Epidermal melanocyte (primary cell): ENCODE data around the gene DENND1B.
A peak's percentile ranks its signal among the peaks of the same experiment; 100 is the strongest.
"Not testable (repeated sequence)": the region's sequence is repeated elsewhere in the genome, so short reads cannot be mapped to it uniquely, and the experiment has no call there.

Source experiments
- DNase-seq: peaks from one replicate; pipeline ENCODE4 v3.0.0; 2011; ENCODE audit warnings: low spot score; ENCODE audit not compliant: insufficient read length

Gene DENND1B

DNA sequence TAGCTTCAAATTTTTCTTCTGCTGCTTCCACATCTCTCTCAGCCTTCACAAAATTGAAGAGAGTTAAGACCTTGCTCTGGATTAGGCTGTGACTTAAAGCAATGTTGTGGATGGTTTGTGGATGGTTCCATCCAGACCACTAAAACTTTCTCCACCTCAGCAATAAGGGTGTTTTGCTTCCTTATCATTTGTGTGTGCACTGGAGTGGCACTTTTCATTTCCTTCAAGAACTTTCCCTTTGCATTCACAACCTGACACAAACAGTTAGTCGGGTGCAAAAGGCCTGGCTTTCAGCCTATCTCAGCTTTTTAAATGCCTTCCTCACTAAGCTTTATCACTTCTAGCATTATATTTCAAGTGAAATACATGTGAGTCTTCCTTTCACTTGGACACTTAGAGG is 30.3 kb downstream of the DENND1B start:
- no peak for DNase-seq

- no peak for DNase-seq
Measured at GRCh38 chr1:197743578-197743977, 31.7 kb downstream of the DENND1B start.

GRCh38 chr1:197740992-197741391 is 34.3 kb downstream of the DENND1B start:
- no peak for DNase-seq

DNA sequence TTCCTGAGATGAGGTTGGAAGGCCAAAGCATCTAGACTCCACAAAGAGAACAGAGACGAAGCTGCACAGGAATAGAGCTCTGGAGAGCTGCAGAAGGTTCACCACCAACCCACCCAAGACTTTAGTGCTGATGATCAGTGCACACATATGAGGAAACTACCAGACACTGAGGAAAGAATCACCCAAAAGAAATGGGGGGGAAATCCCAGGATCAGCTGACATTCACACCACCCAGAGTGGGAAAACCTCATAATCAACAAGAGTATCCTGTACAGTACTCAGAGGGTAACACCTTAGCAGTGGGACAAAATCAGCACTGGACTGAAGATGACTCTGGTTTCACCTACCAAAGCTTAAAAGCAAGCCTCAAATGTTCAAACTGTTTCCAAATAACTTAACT is 36.4 kb downstream of the DENND1B start:
- DNase-seq: no peak

DNA sequence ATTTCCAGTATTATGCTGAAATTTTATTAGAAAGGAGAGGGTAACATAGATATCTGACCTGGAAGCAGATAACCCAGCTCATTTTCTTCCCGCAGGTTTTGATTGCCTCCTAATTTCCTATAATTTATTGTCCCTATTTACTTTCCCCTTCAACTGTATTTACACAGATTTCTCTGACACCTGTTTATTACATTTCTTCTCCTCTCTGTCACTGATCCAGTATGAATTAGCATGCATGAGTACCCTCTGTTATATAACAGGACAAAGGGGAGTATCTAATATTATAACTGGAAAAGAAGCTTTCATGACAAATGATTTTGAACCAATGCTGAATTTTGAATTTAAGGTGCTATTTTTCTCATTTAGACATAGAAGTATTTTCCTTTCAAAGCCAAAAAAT is 37.4 kb downstream of the DENND1B start:
- DNase-seq: no peak

DNA sequence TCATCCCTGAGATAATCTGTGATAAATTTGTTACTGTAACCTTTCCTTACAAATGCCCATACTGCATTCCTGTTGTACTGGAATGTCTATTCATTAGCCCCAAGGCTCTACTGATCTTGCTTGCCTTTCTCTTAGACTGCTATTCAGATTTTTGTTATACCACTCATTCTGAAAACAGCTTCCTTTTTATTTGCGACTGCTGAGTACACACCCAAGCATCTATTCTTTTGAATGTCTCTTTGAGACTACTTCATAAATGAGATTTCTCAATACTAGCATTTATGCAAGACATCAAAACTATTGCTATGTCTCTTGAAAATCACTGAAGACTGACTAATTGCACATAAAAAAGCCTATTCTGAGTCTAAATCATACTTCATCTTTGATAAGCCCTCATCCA is 38.6 kb downstream of the DENND1B start:
- DNase-seq: peak; percentile 42

GRCh38 chr1:197735461-197735860 is 39.8 kb downstream of the DENND1B start:
- no peak for DNase-seq

DNA sequence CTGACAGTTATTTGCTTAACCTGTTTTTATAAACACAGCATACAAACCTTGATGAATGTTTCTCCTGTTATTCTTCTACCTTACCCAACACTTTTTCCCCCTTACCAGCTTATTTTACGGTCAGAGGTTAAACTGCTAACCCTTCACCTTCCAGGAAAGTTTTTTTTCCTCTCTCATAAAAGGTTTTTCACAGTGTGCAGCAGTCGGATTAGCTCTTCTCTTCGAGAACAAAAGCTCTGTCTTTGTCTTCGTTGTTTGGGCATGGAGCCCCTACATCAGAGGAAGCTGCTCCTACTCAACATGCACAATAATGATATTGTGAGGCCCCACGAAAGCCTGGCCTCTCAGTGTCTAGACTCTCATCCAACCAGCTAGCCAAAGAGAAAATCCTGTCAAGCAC is 42.0 kb downstream of the DENND1B start:
- DNase-seq: no peak

DNA sequence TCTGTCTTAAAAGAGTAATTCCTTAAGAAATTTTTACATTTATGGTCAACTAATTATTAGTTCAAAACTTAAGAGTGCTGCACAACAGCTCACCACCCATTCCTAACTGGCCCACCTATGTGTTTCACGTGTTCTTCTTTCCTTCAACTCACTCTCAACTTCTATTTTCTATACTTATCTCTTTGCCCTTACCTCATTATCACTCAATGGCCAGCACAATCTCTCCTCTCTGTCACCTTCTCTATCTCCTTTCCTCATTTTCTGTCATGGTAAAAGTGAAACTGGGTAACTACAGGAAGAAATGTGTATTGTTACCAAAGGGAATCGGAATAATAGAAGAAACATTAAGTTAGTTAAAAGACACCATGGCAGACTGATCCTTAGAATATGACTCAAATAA is 43.1 kb downstream of the DENND1B start:
- DNase-seq: no peak

GRCh38 chr1:197731449-197731848 is 43.8 kb downstream of the DENND1B start:
- no peak for DNase-seq

GRCh38 chr1:197725976-197726375 is 49.3 kb downstream of the DENND1B start:
- DNase-seq: no peak

DNA sequence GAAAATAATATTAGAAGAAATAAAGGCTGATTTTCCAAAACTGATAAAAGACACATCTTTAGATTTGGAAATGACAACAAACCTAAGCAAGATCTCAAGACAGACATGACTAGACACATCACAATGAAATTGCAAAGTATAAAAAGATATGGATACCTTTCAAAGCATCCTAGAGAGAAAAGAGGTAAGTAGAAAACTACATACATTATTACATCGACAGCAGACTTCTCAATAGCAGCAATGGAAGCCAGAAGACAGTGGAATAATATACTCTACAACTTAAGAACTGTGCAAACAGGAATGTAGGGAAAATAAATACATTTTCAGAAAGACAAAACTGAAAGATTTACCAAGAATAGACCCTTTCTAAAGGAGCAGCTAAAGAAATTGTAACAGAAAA is 50.2 kb downstream of the DENND1B start:
- DNase-seq: no peak

DNA sequence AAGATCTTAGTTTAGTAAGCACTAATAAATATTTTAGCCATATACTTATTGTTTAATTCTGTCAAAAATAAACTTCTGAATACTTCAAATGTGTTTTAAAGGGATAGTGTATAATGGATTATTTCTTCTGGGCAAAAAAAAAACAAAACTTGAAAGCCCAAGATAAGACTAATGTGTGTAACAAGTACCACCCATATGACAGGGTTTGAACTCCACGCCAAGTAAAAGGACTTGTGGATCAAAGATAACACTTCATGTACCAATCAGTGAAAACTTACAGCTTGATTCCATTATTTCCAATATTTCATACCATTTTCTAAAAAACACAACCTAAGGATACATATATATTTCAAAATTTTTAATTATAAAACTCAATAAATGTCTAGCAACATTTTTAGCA is 59.5 kb downstream of the DENND1B start:
- DNase-seq: no peak

DNA sequence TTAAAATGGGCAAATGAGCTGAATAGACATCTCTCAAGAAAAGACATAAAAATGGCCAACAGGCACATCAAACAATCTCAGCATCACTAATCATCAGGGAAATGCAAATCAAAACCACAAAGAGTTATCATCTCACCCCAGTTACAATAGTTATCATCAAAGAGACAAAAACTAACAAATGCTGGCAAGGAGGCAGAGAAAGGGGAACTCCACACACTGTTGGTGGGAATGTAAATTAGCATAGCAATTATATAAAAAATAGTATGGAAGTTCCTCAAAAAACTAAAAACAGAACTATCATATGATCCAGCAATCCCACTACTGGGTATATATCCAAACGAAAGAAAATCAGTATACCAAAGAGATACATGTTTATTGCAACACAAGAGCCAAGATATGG is 68.7 kb downstream of the DENND1B start:
- no peak for DNase-seq

DNA sequence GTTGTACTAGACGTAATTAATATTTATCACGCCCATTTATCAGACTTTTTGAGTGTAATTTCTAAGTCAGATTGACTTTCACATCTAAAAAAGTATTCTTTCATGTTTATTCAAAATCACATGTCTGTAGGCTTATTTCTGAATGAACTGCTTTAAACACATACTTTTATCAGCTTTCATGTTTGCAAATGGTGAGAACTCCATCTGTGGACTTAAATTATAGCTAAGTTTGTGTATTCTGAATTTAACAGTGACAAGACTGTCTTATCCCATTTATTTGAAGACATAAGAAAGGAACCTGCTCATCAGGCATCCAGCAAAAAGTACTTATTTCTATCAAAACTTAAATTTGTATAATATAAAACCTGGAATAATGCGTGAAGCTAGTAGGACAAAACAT is 69.3 kb downstream of the DENND1B start:
- DNase-seq: no peak

GRCh38 chr1:197700688-197701087 is 74.6 kb downstream of the DENND1B start:
- DNase-seq: not testable (repeated sequence)

DNA sequence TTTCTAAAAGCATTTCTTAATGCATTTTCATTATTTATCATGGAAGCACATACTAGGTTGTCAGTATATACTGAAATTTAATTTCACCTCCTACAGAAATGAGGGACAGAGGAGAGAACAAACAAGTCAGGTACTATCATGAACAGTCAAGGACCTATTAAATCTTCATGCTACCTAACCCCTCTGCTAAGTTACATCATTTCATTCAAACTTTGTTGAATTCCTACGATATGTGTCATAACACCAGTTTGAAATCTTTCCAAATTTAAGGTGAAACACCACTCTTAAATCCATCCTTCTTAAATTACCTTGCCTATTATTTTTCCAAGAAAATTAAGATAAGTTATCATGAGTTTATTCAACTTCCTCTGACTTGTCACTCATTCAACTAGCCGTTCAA is 78.9 kb downstream of the DENND1B start:
- DNase-seq: no peak

- no peak for DNase-seq
Measured at GRCh38 chr1:197695961-197696360, 79.3 kb downstream of the DENND1B start.

DNA sequence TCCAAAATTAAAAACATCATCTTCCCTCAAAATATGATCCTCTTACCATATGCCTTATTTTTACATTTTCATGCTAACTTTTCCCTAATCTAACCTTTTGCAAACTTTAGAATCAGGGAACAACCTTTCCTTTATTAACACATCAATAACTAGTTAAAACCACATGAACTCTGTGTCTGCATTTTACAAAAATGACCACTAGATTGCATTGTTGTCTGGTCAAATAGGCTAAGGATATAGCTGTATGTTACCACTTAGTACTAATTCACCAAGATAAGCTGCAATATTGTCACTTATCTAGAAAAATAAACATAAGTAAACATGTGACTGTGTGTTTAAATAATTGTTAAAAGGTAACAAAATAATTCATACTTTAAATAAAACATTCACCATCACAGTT is 82.3 kb downstream of the DENND1B start:
- DNase-seq: no peak

DNA sequence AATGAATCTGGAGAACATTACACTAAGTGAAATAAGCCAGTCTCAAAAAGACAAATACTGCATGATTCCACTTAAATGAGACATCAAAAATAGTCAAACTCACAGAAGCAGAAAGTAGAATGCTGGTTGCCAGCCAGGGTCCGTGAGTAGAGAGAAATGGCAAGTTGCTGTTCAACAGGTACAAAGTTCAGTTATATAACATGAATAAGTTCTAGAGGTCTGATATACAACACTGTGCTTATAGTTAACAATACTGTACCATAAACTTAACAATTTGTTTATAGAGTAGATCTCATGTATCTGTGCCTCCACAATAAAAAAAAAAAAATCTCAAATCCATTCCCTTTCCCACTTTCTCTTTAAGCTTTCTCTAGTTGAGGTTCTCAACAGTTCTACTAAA is 83.5 kb downstream of the DENND1B start:
- no peak for DNase-seq

- no peak for DNase-seq
Measured at GRCh38 chr1:197690074-197690473, 85.2 kb downstream of the DENND1B start.

GRCh38 chr1:197688233-197688632 is 87.0 kb downstream of the DENND1B start:
- DNase-seq: no peak

GRCh38 chr1:197686702-197687355 is 88.5 kb downstream of the DENND1B start:
- DNase-seq: no peak

DNA sequence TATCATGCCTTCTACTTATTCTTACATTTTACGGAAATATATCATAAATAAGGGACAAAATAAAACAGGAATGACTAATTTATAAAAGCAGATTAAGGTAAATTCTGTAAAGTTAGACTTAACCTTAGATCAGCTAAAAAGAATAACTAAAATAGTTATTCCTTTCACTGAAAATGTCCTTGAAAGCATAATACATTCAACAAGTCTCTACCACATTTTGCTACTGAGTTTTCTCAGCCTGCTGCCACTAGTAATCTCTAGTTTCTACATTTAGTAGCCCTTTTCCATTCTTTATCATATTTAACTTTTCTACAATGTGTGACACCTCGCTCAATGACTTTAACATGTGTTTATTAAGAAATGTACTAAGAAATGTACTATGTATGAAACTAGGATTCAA is 89.0 kb downstream of the DENND1B start:
- DNase-seq: no peak
